ENCODE measurements around the gene P3H2. TPM values are rescaled to one million over a fixed set of nuclear protein-coding genes. Genes with fewer than 3 reads are reported as not detected.

The P3H2 gene
- total RNA-seq, 1 donor from 2014 or later: 17.7 TPM

GRCh38 chr3:190034446-190034845 is 86.3 kb downstream of the P3H2 start:
- DNase-seq (ENCODE audit: low spot score): no peak
- intact Hi-C loops (cut with DNase I): no loop called here

GRCh38 chr3:190032923-190033322 is 87.8 kb downstream of the P3H2 start:
- intact Hi-C loops (cut with DNase I): no loop called here
- no peak for DNase-seq (ENCODE audit: low spot score)

- intact Hi-C loops (cut with DNase I): no loop called here
- no peak for DNase-seq (ENCODE audit: low spot score)
Measured at GRCh38 chr3:190031887-190032752, 88.6 kb downstream of the P3H2 start.

- intact Hi-C loops (cut with DNase I): no loop called here
- DNase-seq (ENCODE audit: low spot score): no peak
Measured at GRCh38 chr3:190027116-190027515, 93.6 kb downstream of the P3H2 start.

- no peak for DNase-seq (ENCODE audit: low spot score)
- intact Hi-C loops (cut with DNase I): no loop called here
Measured at GRCh38 chr3:190026154-190026553, 94.5 kb downstream of the P3H2 start.

- no peak for DNase-seq (ENCODE audit: low spot score)
- intact Hi-C loops (cut with DNase I): no loop called here
Measured at GRCh38 chr3:190024912-190025311, 95.8 kb downstream of the P3H2 start.

- no peak for DNase-seq (ENCODE audit: low spot score)
- intact Hi-C loops (cut with DNase I): loop anchor here (2.0 to 10.0 kb wide), 3 partner anchors 57 to 183 kb away; partner anchors contain the start of gene P3H2
Measured at GRCh38 chr3:190019844-190020243, 100.9 kb downstream of the P3H2 start.

- intact Hi-C loops (cut with DNase I): loop anchor here (2.0 to 10.0 kb wide), 3 partner anchors 58 to 184 kb away; partner anchors contain the start of gene P3H2
- no peak for DNase-seq (ENCODE audit: low spot score)
Measured at GRCh38 chr3:190019006-190019405, 101.7 kb downstream of the P3H2 start.

GRCh38 chr3:190018460-190018859 is 102.2 kb downstream of the P3H2 start:
- DNase-seq (ENCODE audit: low spot score): no peak
- intact Hi-C loops (cut with DNase I): loop anchor here (2.0 to 10.0 kb wide), 3 partner anchors 59 to 184 kb away; partner anchors contain the start of gene P3H2

- no peak for DNase-seq (ENCODE audit: low spot score)
- intact Hi-C loops (cut with DNase I): loop anchor here (2.0 to 10.0 kb wide), 3 partner anchors 60 to 185 kb away; partner anchors contain the start of gene P3H2
Measured at GRCh38 chr3:190017521-190018288, 103.0 kb downstream of the P3H2 start.

GRCh38 chr3:190016966-190017365 is 103.7 kb downstream of the P3H2 start:
- intact Hi-C loops (cut with DNase I): loop anchor here (5.0 to 10.0 kb wide), 2 partner anchors 60 to 108 kb away; partner anchors contain the start of gene P3H2
- no peak for DNase-seq (ENCODE audit: low spot score)

GRCh38 chr3:190014940-190015339 is 105.8 kb downstream of the P3H2 start:
- intact Hi-C loops (cut with DNase I): loop anchor here (5.0 to 10.0 kb wide), 2 partner anchors 62 to 110 kb away; partner anchors contain the start of gene P3H2
- no peak for DNase-seq (ENCODE audit: low spot score)

- no peak for DNase-seq (ENCODE audit: low spot score)
- intact Hi-C loops (cut with DNase I): loop anchor here (10.0 kb wide), 1 partner anchor 111 kb away; the partner anchor contains the start of gene P3H2
Measured at GRCh38 chr3:190013943-190014924, 106.5 kb downstream of the P3H2 start.

- no peak for DNase-seq (ENCODE audit: low spot score)
- intact Hi-C loops (cut with DNase I): loop anchor here (10.0 kb wide), 1 partner anchor 112 kb away; the partner anchor contains the start of gene P3H2
Measured at GRCh38 chr3:190012784-190013183, 107.9 kb downstream of the P3H2 start.

- intact Hi-C loops (cut with DNase I): loop anchor here (10.0 kb wide), 1 partner anchor 112 kb away; the partner anchor contains the start of gene P3H2
- no peak for DNase-seq (ENCODE audit: low spot score)
Measured at GRCh38 chr3:190012314-190012782, 108.3 kb downstream of the P3H2 start.

- DNase-seq (ENCODE audit: low spot score): no peak
- intact Hi-C loops (cut with DNase I): loop anchor here (10.0 kb wide), 1 partner anchor 114 kb away; the partner anchor contains the start of gene P3H2
Measured at GRCh38 chr3:190010486-190010885, 110.2 kb downstream of the P3H2 start.

GRCh38 chr3:190009614-190010013 is 111.1 kb downstream of the P3H2 start:
- no peak for DNase-seq (ENCODE audit: low spot score)
- intact Hi-C loops (cut with DNase I): loop anchor here (10.0 kb wide), 1 partner anchor 115 kb away; the partner anchor contains the start of gene P3H2

GRCh38 chr3:190008432-190008831 is 112.3 kb downstream of the P3H2 start:
- no peak for DNase-seq (ENCODE audit: low spot score)
- intact Hi-C loops (cut with DNase I): no loop called here

Measured in cardiac septum (tissue), 1 donor.